Measurements from ENCODE around the gene DPP3. TPM values are rescaled to one million over a fixed set of nuclear protein-coding genes. Genes with fewer than 3 reads are reported as not detected.

DPP3 gene
- total and polyA plus RNA-seq, 12 donors = 23.6 to 70.9 (median 33.5) TPM

DNA sequence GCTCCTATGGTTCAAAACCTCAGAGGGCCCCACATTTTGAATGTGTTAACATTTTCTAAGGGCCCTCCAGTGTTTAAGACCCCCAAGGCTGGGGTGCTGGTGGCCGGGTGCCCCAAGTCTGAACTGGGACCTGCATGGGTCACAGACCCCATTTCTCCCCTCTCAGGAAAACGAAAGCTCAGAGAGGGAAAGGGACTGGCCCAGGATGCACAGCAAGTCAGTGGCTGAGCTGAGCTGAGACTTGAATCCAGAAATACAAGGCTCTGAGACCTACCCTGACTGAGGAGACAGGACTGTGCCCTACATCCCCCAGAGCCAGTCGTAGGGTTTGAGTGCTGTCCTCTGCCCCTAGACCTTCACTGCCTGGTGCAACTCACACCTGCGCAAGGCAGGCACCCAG lies 70.7 kb downstream of the DPP3 start:
- Histone ChIP-seq H3K4me3 (no peak overlapping the region), H3K27me3 (no peaks in the 10 kb centered on the region), H3K27ac (no peak overlapping the region), H3K4me1 (replicated peaks in 1 of 2) (peaks cover 3 to 5% of the 10 kb centered on the region in 2 donors), H3K36me3 (replicated peaks in 1 of 2) (no peaks in the 10 kb centered on the region), H3K9me3 (replicated peaks in 1 of 3) (no peaks in the 10 kb centered on the region)
- 75 to 96% (median 89%) methylated on average over 3 to 4 of the region's 4 CpGs for WGBS, 4 donors
- DNase-seq = no peak
- TF ChIP-seq POLR2A (IDR thresholded peaks at IDR 0.05) = no peak
- TF ChIP-seq, protein P1, sequence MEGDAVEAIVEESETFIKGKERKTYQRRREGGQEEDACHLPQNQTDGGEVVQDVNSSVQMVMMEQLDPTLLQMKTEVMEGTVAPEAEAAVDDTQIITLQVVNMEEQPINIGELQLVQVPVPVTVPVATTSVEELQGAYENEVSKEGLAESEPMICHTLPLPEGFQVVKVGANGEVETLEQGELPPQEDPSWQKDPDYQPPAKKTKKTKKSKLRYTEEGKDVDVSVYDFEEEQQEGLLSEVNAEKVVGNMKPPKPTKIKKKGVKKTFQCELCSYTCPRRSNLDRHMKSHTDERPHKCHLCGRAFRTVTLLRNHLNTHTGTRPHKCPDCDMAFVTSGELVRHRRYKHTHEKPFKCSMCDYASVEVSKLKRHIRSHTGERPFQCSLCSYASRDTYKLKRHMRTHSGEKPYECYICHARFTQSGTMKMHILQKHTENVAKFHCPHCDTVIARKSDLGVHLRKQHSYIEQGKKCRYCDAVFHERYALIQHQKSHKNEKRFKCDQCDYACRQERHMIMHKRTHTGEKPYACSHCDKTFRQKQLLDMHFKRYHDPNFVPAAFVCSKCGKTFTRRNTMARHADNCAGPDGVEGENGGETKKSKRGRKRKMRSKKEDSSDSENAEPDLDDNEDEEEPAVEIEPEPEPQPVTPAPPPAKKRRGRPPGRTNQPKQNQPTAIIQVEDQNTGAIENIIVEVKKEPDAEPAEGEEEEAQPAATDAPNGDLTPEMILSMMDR (IDR thresholded peaks at IDR 0.05) = no peak
- intact Hi-C loops (cut with DNase I) = no loop called here

- no peaks in the 10 kb centered on the region for H3K27me3 ChIP-seq
- no peak for DNase-seq
- 71 to 83% (median 82%) methylated on average over 4 to 5 of the region's 5 CpGs for WGBS, 4 donors
- H3K36me3 ChIP-seq (replicated peaks in 1 of 2) = no peaks in the 10 kb centered on the region
- no peaks in the 10 kb centered on the region for H3K9me3 ChIP-seq (replicated peaks in 1 of 3)
- intact Hi-C loops (cut with DNase I) = no loop called here
- H3K4me3 ChIP-seq = no peak overlapping the region
- no peak overlapping the region for H3K27ac ChIP-seq
- TF ChIP-seq POLR2A (IDR thresholded peaks at IDR 0.05) = no peak
- H3K4me1 ChIP-seq (replicated peaks in 1 of 2) = peaks cover 0 to 6% of the 10 kb centered on the region in 2 donors
Measured at GRCh38 chr11:66554602-66555001, 74.4 kb downstream of the DPP3 start.

DNA sequence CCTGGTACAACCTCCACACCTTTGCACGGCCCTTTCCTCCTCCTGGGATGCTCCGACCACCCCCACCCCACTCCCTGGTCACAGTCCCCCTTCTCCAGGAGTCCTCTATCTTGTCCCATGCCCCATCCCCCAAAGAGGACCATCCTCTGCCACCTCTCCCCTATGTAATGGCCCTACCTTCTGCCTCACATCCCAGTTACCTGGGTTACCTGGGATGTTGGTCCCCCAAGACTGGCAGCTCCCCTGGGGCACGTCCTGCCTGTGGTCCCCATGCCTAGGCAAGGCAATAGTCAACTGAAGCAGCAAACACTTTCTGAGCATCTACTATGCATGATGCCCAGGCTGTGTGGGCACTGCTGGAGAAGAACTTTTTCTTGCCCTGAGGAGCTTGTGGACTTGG lies 75.2 kb downstream of the DPP3 start:
- intact Hi-C loops (cut with DNase I) = no loop called here
- Histone ChIP-seq H3K27ac (no peak overlapping the region), H3K4me3 (no peak overlapping the region), H3K9me3 (replicated peaks in 1 of 3) (no peaks in the 10 kb centered on the region), H3K4me1 (replicated peaks in 1 of 2) (peaks cover 0 to 6% of the 10 kb centered on the region in 2 donors), H3K27me3 (no peaks in the 10 kb centered on the region), H3K36me3 (replicated peaks in 1 of 2) (no peaks in the 10 kb centered on the region)
- no peak for DNase-seq
- TF ChIP-seq POLR2A (IDR thresholded peaks at IDR 0.05) = no peak
- TF ChIP-seq, protein P1 (IDR thresholded peaks at IDR 0.05) = no peak
- 43 to 83% (median 72%) methylated on average over 2 to 3 of the region's 3 CpGs for WGBS, 4 donors

DNA sequence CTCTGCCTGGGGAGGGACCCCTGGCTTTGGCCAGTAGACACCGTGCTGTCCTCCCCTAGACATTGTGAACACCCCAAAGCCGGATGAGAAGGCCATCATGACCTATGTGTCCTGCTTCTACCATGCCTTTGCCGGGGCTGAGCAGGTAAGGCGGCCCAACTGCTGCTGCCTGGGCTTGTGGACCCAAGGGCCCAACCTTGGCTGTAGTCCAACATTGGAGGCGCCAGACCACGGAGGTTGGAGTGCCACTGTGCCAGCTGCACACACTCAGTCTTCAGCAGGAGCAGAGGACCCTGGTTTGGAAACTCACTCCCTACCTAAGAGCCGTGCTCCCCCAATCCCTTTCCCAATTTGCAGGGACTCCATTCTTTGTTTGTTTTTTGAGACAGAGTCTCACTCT lies 75.9 kb downstream of the DPP3 start:
- Histone ChIP-seq H3K27me3 (no peaks in the 10 kb centered on the region), H3K36me3 (replicated peaks in 1 of 2) (no peaks in the 10 kb centered on the region), H3K4me3 (no peak overlapping the region), H3K9me3 (replicated peaks in 1 of 3) (no peaks in the 10 kb centered on the region), H3K27ac (no peak overlapping the region), H3K4me1 (replicated peaks in 1 of 2) (peaks cover 0 to 6% of the 10 kb centered on the region in 2 donors)
- no peak for DNase-seq
- WGBS, 4 donors = 53 to 100% (median 82%) methylated on average over 1 to 7 of the region's 7 CpGs
- intact Hi-C loops (cut with DNase I) = no loop called here
- no peak for TF ChIP-seq POLR2A (IDR thresholded peaks at IDR 0.05)
- TF ChIP-seq, protein P1 (IDR thresholded peaks at IDR 0.05) = no peak

DNA sequence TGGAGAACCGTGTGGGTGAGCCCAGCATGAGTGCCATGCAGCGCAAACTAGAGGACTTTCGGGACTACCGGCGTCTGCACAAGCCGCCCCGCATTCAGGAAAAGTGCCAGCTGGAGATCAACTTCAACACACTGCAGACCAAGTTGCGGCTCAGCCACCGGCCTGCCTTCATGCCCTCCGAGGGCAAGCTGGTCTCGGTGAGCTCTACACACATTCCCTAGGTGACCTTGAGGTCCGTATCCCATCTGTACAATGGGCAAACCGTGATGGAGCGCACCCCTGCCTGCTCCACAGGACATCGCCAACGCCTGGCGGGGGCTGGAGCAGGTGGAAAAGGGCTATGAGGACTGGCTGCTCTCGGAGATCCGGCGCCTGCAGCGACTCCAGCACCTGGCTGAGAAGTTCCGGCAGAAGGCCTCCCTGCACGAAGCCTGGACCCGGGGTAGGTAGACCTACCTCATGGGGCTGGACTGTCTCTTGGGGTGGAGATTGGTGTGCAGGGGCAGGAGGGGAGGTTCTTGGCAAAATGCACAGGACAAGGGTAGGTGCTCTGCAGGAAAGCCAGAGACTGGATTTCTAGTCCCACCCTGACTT lies 77.6 kb downstream of the DPP3 start:
- Histone ChIP-seq H3K36me3 (replicated peaks in 1 of 2) (no peaks in the 10 kb centered on the region), H3K27me3 (no peaks in the 10 kb centered on the region), H3K27ac (no peak overlapping the region), H3K9me3 (replicated peaks in 1 of 3) (no peaks in the 10 kb centered on the region), H3K4me3 (no peak overlapping the region), H3K4me1 (replicated peaks in 1 of 2) (peaks cover 0 to 6% of the 10 kb centered on the region in 2 donors)
- DNase-seq = no peak
- intact Hi-C loops (cut with DNase I) = no loop called here
- 80 to 92% (median 91%) methylated on average over 1 to 24 of the region's 24 CpGs for WGBS, 4 donors
- TF ChIP-seq, protein P1 (IDR thresholded peaks at IDR 0.05) = no peak
- TF ChIP-seq POLR2A (IDR thresholded peaks at IDR 0.05) = no peak

Data from adrenal gland (tissue), 12 donors.